Karpas-422 (cell line): ENCODE results near the gene TCF7L1. TPM values are rescaled to one million over a fixed set of nuclear protein-coding genes. Genes with fewer than 3 reads are reported as not detected.

Source experiments
- DNase-seq: peaks from one replicate; pipeline ENCODE4 v3.0.0-alpha.2; 2015
- H2AFZ ChIP-seq: fragments of 200-600 bp; sonication (generic); 2 replicates; pipeline ENCODE4 v1.6.1; 2014; ENCODE audit warnings: antibody characterized with exemption, low read length, mixed read lengths
- H3K27ac ChIP-seq: fragments of 200-600 bp; sonication (generic); 2 replicates; pipeline ENCODE4 v1.5.1; 2014; ENCODE audit warnings: mild to moderate bottlenecking, low read length, moderate library complexity
- H3K27me3 ChIP-seq: fragments of 200-600 bp; sonication (generic); 2 replicates; pipeline ENCODE4 v1.6.1; 2014; ENCODE audit warnings: low read length, mixed read lengths
- H3K36me3 ChIP-seq: fragments of 200-600 bp; sonication (generic); 2 replicates; pipeline ENCODE4 v1.6.1; 2014; ENCODE audit warnings: low read length, mixed read lengths; ENCODE audit not compliant: insufficient read depth
- H3K4me1 ChIP-seq: fragments of 200-600 bp; sonication (generic); 2 replicates; pipeline ENCODE4 v1.6.1; 2014; ENCODE audit warnings: mild to moderate bottlenecking, low read length, mixed read lengths
- H3K4me2 ChIP-seq: fragments of 200-600 bp; sonication (generic); 2 replicates; pipeline ENCODE4 v1.6.1; 2014; ENCODE audit warnings: low read length, low read depth, mild to moderate bottlenecking; ENCODE audit not compliant: poor library complexity, severe bottlenecking
- H3K4me3 ChIP-seq: fragments of 200-600 bp; sonication (generic); 2 replicates; pipeline ENCODE4 v1.5.1; 2014; ENCODE audit warnings: mild to moderate bottlenecking, antibody characterized with exemption, low read length, mixed read lengths
- H3K79me2 ChIP-seq: fragments of 200-600 bp; sonication (generic); 2 replicates; pipeline ENCODE4 v1.6.1; 2014; ENCODE audit warnings: mild to moderate bottlenecking, low read length, mixed read lengths
- H3K9ac ChIP-seq: fragments of 200-600 bp; sonication (generic); 2 replicates; pipeline ENCODE4 v1.6.0; 2014; ENCODE audit warnings: low read length
- H3K9me2 ChIP-seq: fragments of 200-600 bp; sonication (generic), shearing (Covaris generic); replicated peaks from 2 replicates; pipeline ENCODE4 v1.6.0; 2014; ENCODE audit warnings: mild to moderate bottlenecking, low read length, moderate library complexity; ENCODE audit not compliant: insufficient read depth
- H3K9me3 ChIP-seq: fragments of 300-700, 200-600 bp; sonication (generic); 2 replicates; pipeline ENCODE4 v1.6.1; 2014; ENCODE audit warnings: low read length, mixed read lengths
- H4K20me1 ChIP-seq: fragments of 200-600 bp; sonication (generic); 2 replicates; pipeline ENCODE4 v1.6.1; 2014; ENCODE audit warnings: mild to moderate bottlenecking, antibody characterized with exemption, low read length, low read depth; ENCODE audit not compliant: insufficient read depth
- total RNA-seq: library from RNA; depleted of rRNA; stranded (reverse); fragments of >200 nt; shearing (Covaris generic); gene quantifications from 2 replicates; pipeline ENCODE4 v1.2.3, GENCODE V29; 2014; ENCODE audit warnings: low replicate concordance

TCF7L1 gene
- total RNA-seq, 1 experiment from 2014 or later, result not detected

DNA sequence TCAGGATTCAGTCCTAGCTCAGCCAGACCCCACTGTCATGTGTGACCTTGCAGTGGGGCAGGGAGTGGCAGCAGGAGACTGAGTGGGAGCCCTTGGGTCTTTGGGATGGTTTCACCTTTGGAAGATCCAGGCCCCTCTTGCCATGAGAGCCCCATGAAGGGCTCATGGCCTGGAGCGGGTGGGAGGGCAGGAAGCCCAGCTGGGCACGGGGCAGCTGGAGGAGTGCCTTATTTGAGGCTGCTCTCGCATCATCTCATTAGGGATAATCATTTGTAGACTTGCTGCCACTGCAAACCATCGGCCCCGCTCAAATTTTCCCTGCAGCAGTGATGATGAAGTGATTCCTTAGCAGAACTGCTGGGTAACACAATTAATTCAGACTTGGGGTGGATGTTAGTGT, 120.7 kb downstream of the TCF7L1 start:
- Histone ChIP-seq H4K20me1 (no peaks in the 10 kb centered on the region), H3K36me3 (no peaks in the 10 kb centered on the region)

DNA sequence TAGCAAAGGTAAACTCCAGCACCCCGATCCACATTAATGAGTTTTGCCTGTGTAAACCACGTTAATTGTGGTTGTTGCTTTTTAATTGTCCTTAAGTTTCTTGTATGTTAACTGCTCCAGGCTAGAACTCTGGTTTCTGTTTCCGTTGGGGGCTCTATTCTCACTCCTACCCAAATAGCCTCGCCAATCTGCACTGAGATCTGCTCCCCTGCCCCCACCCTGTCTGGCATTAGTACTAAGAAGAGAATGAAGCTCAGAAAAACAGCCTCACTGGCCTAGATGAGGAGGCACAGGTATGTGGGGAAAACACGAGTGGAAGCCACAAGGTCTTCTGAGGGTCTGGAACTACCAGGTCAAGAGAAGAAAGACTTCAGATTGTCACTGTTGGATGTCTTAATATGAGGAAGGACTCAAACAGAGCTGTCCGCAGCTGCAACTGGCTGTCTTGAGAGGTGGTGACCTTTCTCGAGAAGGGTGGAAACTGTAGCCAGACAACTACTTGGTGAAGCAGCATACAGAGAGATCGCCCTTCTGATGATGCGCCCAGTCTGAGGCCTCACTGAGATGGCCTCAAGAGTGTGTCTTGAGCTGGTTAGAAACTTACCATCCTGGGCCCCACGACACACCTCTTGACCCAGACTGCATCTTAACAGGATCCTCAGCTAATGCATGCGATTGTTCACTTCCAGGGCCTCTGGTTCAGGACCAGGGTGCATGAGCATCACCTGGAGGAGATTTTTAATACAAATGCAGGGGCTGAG, 121.5 kb downstream of the TCF7L1 start:
- no peak for DNase-seq
- Histone ChIP-seq H3K27me3 (no peaks in the 10 kb centered on the region), H3K9ac (no peak overlapping the region), H3K9me2 (no peaks in the 10 kb centered on the region), H3K79me2 (no peaks in the 10 kb centered on the region), H3K4me3 (no peak overlapping the region), H4K20me1 (no peaks in the 10 kb centered on the region), H3K4me1 (peaks cover 6% of the 10 kb centered on the region), H3K27ac (no peak overlapping the region), H2AFZ (no peak overlapping the region), H3K36me3 (no peaks in the 10 kb centered on the region), H3K9me3 (no peaks in the 10 kb centered on the region), H3K4me2 (no peak overlapping the region)

More for the DNA sequence above, 120.7 kb downstream of the TCF7L1 start:
- H3K9me3 ChIP-seq, result no peaks in the 10 kb centered on the region
- no peak overlapping the region for H3K9ac ChIP-seq
- H3K4me3 ChIP-seq, result no peak overlapping the region
- H3K27ac ChIP-seq, result no peak overlapping the region
- no peaks in the 10 kb centered on the region for H3K9me2 ChIP-seq
- no peaks in the 10 kb centered on the region for H3K79me2 ChIP-seq
- no peaks in the 10 kb centered on the region for H3K27me3 ChIP-seq
- DNase-seq, result no peak
- no peak overlapping the region for H3K4me2 ChIP-seq
- H3K4me1 ChIP-seq, result peaks cover 6% of the 10 kb centered on the region
- no peak overlapping the region for H2AFZ ChIP-seq

DNA sequence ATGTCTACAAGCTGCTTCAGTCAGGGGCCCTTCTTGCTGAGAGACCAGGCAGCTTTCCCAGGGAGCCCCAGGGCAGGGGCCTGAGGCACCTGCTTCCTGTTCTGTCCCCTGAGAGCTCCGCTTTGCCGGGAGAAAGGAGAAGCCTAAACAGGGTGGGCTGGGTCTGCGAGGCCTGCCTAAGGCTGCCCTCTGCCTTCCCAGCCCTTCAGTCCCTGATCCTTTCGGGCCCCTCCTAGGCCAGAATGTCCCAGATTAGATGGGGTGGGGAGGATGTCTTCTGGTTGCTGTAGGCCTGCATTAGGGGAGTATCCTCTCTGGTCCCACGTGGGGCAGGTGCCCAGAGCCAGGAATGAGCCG, 122.2 kb downstream of the TCF7L1 start:
- H3K27ac ChIP-seq, result no peak overlapping the region
- no peaks in the 10 kb centered on the region for H3K79me2 ChIP-seq
- no peak overlapping the region for H3K9ac ChIP-seq
- no peaks in the 10 kb centered on the region for H3K36me3 ChIP-seq
- H3K9me3 ChIP-seq, result no peaks in the 10 kb centered on the region
- DNase-seq, result no peak
- no peak overlapping the region for H2AFZ ChIP-seq
- H3K4me1 ChIP-seq, result peaks cover 6% of the 10 kb centered on the region
- H3K4me3 ChIP-seq, result no peak overlapping the region
- H3K27me3 ChIP-seq, result no peaks in the 10 kb centered on the region
- H3K4me2 ChIP-seq, result no peak overlapping the region
- H4K20me1 ChIP-seq, result no peaks in the 10 kb centered on the region
- H3K9me2 ChIP-seq, result no peaks in the 10 kb centered on the region

DNA sequence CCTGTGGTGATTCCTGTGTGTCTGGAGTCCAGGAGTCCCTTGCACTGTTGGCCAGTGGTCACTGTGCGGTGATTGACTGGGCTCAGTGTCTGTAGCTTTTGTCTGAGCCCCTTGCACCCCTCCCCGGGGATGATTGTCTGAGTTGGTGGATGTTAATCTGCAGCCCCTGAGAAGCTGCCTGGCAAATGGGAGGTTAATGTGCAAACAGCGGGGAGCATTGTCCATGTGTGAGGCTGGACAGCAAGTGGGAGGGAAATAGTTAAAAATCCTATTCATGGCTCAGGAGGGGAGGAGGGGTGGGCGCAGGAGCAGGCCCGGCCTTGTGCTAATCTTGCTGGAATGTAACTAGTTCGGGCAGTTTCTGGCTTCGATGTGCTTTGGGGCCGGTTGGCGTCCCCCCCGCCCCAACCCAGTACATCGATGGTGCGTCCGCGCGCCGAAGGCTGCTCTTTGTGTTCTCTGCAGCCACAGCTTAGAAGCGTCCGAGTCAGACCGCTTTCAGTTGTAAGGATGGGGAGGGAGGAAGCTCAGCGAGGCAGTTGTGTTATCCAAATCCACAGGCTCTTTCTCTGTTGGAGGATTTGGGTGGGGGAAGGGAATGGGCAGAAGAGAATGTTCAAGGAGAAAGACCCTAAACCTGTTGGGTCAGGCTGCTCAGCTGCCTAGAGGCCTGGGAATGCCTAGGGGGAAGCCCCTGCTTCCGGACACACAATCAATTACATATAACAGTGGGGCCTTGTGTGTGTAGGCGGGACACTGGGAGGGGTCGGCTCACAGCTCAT, 122.8 kb downstream of the TCF7L1 start:
- no peaks in the 10 kb centered on the region for H3K27me3 ChIP-seq
- H3K9ac ChIP-seq, result no peak overlapping the region
- H3K9me2 ChIP-seq, result no peaks in the 10 kb centered on the region
- H3K4me3 ChIP-seq, result no peak overlapping the region
- H4K20me1 ChIP-seq, result no peaks in the 10 kb centered on the region
- no peaks in the 10 kb centered on the region for H3K79me2 ChIP-seq
- H3K36me3 ChIP-seq, result no peaks in the 10 kb centered on the region
- peaks cover 6% of the 10 kb centered on the region for H3K4me1 ChIP-seq
- H3K27ac ChIP-seq, result no peak overlapping the region
- no peaks in the 10 kb centered on the region for H3K9me3 ChIP-seq
- no peak overlapping the region for H2AFZ ChIP-seq
- no peak for DNase-seq
- no peak overlapping the region for H3K4me2 ChIP-seq

GRCh38 chr2:85257359-85257969, 124.3 kb downstream of the TCF7L1 start:
- Histone ChIP-seq H3K9me3 (no peaks in the 10 kb centered on the region), H3K79me2 (no peaks in the 10 kb centered on the region), H3K4me2 (no peak overlapping the region), H3K9me2 (no peaks in the 10 kb centered on the region), H3K36me3 (no peaks in the 10 kb centered on the region), H3K4me1 (peaks cover 6% of the 10 kb centered on the region), H3K27me3 (no peaks in the 10 kb centered on the region), H3K4me3 (no peak overlapping the region), H4K20me1 (no peaks in the 10 kb centered on the region), H3K9ac (no peak overlapping the region), H3K27ac (no peak overlapping the region), H2AFZ (no peak overlapping the region)
- no peak for DNase-seq

- Histone ChIP-seq H3K9me2 (no peaks in the 10 kb centered on the region), H3K9ac (no peak overlapping the region), H3K4me3 (no peak overlapping the region), H3K79me2 (no peaks in the 10 kb centered on the region), H3K27ac (no peak overlapping the region), H3K27me3 (no peaks in the 10 kb centered on the region), H3K36me3 (no peaks in the 10 kb centered on the region), H3K4me2 (no peak overlapping the region), H4K20me1 (no peaks in the 10 kb centered on the region), H2AFZ (no peak overlapping the region), H3K9me3 (no peaks in the 10 kb centered on the region), H3K4me1 (peaks cover 6% of the 10 kb centered on the region)
- DNase-seq, result no peak
These were observed 124.9 kb downstream of the TCF7L1 start for GRCh38 chr2:85257970-85258605.

- Histone ChIP-seq H4K20me1 (no peaks in the 10 kb centered on the region), H3K27ac (no peak overlapping the region), H3K9me3 (no peaks in the 10 kb centered on the region), H3K9me2 (no peaks in the 10 kb centered on the region), H2AFZ (no peak overlapping the region), H3K4me2 (no peak overlapping the region), H3K9ac (no peak overlapping the region), H3K36me3 (no peaks in the 10 kb centered on the region), H3K79me2 (no peaks in the 10 kb centered on the region), H3K4me3 (no peak overlapping the region), H3K27me3 (no peaks in the 10 kb centered on the region), H3K4me1 (peaks cover 6% of the 10 kb centered on the region)
- DNase-seq, result no peak
These were observed 126.0 kb downstream of the TCF7L1 start for GRCh38 chr2:85259101-85259590.

DNA sequence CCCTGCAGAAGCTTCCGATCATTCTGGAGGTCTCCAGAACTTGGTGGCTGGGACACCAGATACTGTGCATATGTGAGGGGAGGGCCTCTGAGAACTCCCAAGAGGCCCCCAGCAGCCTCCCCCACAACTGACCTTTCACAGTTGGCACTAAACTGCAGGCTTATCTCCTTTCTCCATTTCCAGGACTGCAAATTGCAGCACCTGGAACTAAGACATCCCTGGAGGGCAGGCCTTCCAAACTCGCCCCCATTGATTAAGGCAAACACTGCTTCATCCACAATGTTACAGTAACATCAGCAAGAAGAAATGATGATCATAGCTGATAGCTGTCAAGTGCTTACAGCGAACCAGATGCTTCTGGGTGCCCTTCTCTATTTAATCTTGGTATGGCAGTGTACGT, 126.7 kb downstream of the TCF7L1 start:
- H3K27ac ChIP-seq, result no peak overlapping the region
- H2AFZ ChIP-seq, result no peak overlapping the region
- no peaks in the 10 kb centered on the region for H3K36me3 ChIP-seq
- DNase-seq, result no peak
- no peak overlapping the region for H3K4me2 ChIP-seq
- H3K27me3 ChIP-seq, result no peaks in the 10 kb centered on the region
- no peaks in the 10 kb centered on the region for H3K79me2 ChIP-seq
- H3K4me1 ChIP-seq, result peaks cover 6% of the 10 kb centered on the region
- no peak overlapping the region for H3K9ac ChIP-seq
- no peaks in the 10 kb centered on the region for H3K9me2 ChIP-seq
- no peaks in the 10 kb centered on the region for H4K20me1 ChIP-seq
- H3K4me3 ChIP-seq, result no peak overlapping the region
- H3K9me3 ChIP-seq, result no peaks in the 10 kb centered on the region
